SU-DHL-6 (cell line): ENCODE results near the gene PRR5.

ENCODE experiments used
- H2AFZ ChIP-seq: fragments of 200-600 bp; sonication (generic); 2 replicates; pipeline ENCODE4 v1.6.1; 2014; ENCODE audit warnings: low read depth, mild to moderate bottlenecking, moderate library complexity, mixed read lengths, antibody characterized with exemption, low read length; ENCODE audit not compliant: severe bottlenecking
- H3F3A ChIP-seq: fragments of 200-600 bp; shearing (Covaris generic); 2 replicates; pipeline ENCODE4 v1.6.0; 2016; ENCODE audit warnings: antibody characterized with exemption, mild to moderate bottlenecking; ENCODE audit not compliant: insufficient read depth
- H3K27ac ChIP-seq: fragments of 200-600 bp; sonication (generic); 2 replicates; pipeline ENCODE4 v1.5.1; 2016; ENCODE audit warnings: low read depth, mild to moderate bottlenecking, low read length, moderate library complexity, mixed read lengths
- H3K27me3 ChIP-seq: fragments of 200-600 bp; sonication (generic), shearing (Covaris generic); 2 replicates; pipeline ENCODE4 v1.6.0; 2014; ENCODE audit warnings: mild to moderate bottlenecking, low read length
- H3K36me3 ChIP-seq: fragments of 200-600 bp; sonication (generic); 2 replicates; pipeline ENCODE4 v1.6.1; 2014; ENCODE audit warnings: mild to moderate bottlenecking, low read length, mixed read lengths
- H3K4me2 ChIP-seq: fragments of 300-600, 200-600 bp; shearing (Covaris generic), sonication (generic); 2 replicates; pipeline ENCODE4 v1.6.0; 2014; ENCODE audit warnings: low read length, low read depth, mild to moderate bottlenecking; ENCODE audit not compliant: poor library complexity, severe bottlenecking
- H3K4me3 ChIP-seq: fragments of 200-600 bp; sonication (generic); 2 replicates; pipeline ENCODE4 v1.5.1; 2014; ENCODE audit warnings: antibody characterized with exemption, low read length, mild to moderate bottlenecking, mixed read lengths; ENCODE audit not compliant: insufficient read depth, poor library complexity, severe bottlenecking
- H3K79me2 ChIP-seq: fragments of 200-600 bp; sonication (generic); 2 replicates; pipeline ENCODE4 v1.6.1; 2014; ENCODE audit warnings: mild to moderate bottlenecking, low read length, moderate library complexity; ENCODE audit not compliant: insufficient read depth
- H3K9ac ChIP-seq: fragments of 200-600 bp; sonication (generic); 2 replicates; pipeline ENCODE4 v1.7.0; 2014; ENCODE audit warnings: mild to moderate bottlenecking, low read length
- H3K9me2 ChIP-seq: fragments of 200-600 bp; sonication (generic); replicated peaks from 2 replicates; pipeline ENCODE4 v1.6.1; 2014; ENCODE audit warnings: low read length; ENCODE audit not compliant: insufficient read depth
- H3K9me3 ChIP-seq: fragments of 200-600 bp; sonication (generic); 2 replicates; pipeline ENCODE4 v1.6.1; 2014; ENCODE audit warnings: low read length, mixed read lengths; ENCODE audit not compliant: insufficient read depth
- H4K20me1 ChIP-seq: fragments of 200-600 bp; sonication (generic); 2 replicates; pipeline ENCODE4 v1.6.1; 2014; ENCODE audit warnings: low read depth, mild to moderate bottlenecking, antibody characterized with exemption, low read length, moderate library complexity, mixed read lengths
- EZH2phosphoT487 ChIP-seq: fragments of 200-600 bp; sonication (generic), shearing (Covaris generic); conservative IDR thresholded peaks from 2 replicates; pipeline ENCODE4 v1.6.1; 2018; ENCODE audit warnings: mild to moderate bottlenecking, antibody characterized with exemption, low read length, moderate library complexity, mixed read lengths
- TF ChIP-seq, protein P1 (sequence below): fragments of 200-600 bp; sonication (generic); IDR thresholded peaks from one replicate; pipeline ENCODE4 v1.5.1; 2017; ENCODE audit warnings: antibody characterized with exemption, mild to moderate bottlenecking, low read length, moderate library complexity; ENCODE audit not compliant: insufficient read depth, poor library complexity, severe bottlenecking

PRR5 gene

DNA sequence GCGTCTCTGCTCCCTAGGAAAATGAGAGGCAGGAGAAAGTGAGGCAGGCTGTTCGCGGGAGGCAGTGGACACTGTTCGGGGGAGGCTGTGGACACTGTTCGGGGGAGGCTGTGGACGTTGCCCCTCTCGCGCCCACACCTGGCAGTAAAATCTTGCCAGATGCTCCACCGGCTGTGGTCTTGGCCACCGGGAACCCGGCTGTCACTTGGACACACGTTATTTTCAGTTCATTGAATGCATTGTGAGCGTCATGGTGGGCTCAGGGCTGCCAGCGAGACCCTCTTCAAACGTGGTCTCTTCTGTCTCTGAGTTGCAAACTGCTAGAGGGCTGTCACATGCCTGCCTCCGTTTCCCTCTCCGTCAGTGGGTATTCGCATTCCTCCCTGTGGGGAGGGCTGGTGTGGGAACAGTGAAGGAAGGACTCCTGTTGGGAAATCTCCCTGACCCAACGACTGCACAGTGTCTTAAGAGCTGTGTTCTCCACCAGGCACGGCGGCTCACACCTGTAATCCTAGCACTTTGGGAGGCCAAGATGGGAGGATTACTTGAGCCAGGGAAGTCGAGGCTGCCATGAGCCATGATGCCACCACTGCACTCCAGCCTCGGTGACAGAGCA, 1.4 kb downstream of the PRR5 start:
- H3K36me3 ChIP-seq, result no peaks in the 10 kb centered on the region
- no peaks in the 10 kb centered on the region for H4K20me1 ChIP-seq
- TF ChIP-seq EZH2phosphoT487, result no peak
- TF ChIP-seq, protein P1, sequence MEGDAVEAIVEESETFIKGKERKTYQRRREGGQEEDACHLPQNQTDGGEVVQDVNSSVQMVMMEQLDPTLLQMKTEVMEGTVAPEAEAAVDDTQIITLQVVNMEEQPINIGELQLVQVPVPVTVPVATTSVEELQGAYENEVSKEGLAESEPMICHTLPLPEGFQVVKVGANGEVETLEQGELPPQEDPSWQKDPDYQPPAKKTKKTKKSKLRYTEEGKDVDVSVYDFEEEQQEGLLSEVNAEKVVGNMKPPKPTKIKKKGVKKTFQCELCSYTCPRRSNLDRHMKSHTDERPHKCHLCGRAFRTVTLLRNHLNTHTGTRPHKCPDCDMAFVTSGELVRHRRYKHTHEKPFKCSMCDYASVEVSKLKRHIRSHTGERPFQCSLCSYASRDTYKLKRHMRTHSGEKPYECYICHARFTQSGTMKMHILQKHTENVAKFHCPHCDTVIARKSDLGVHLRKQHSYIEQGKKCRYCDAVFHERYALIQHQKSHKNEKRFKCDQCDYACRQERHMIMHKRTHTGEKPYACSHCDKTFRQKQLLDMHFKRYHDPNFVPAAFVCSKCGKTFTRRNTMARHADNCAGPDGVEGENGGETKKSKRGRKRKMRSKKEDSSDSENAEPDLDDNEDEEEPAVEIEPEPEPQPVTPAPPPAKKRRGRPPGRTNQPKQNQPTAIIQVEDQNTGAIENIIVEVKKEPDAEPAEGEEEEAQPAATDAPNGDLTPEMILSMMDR, result no peak
- no peaks in the 10 kb centered on the region for H3K79me2 ChIP-seq
- H3K9me2 ChIP-seq, result no peaks in the 10 kb centered on the region
- H3K4me2 ChIP-seq, result no peak overlapping the region
- no peak overlapping the region for H3K4me3 ChIP-seq
- H3K27ac ChIP-seq, result no peak overlapping the region
- no peaks in the 10 kb centered on the region for H3F3A ChIP-seq
- no peaks in the 10 kb centered on the region for H3K27me3 ChIP-seq
- no peak overlapping the region for H2AFZ ChIP-seq
- H3K9me3 ChIP-seq, result no peaks in the 10 kb centered on the region
- no peak overlapping the region for H3K9ac ChIP-seq

GRCh38 chr22:44704159-44705021, 2.4 kb downstream of the PRR5 start:
- Histone ChIP-seq H3K9me3 (no peaks in the 10 kb centered on the region), H3K4me3 (no peak overlapping the region), H3K4me2 (no peak overlapping the region), H2AFZ (no peak overlapping the region), H3K36me3 (no peaks in the 10 kb centered on the region), H3K27me3 (no peaks in the 10 kb centered on the region), H3K79me2 (no peaks in the 10 kb centered on the region), H3F3A (no peaks in the 10 kb centered on the region), H3K9me2 (no peaks in the 10 kb centered on the region), H3K9ac (no peak overlapping the region), H3K27ac (no peak overlapping the region), H4K20me1 (no peaks in the 10 kb centered on the region)
- TF ChIP-seq EZH2phosphoT487, result no peak

DNA sequence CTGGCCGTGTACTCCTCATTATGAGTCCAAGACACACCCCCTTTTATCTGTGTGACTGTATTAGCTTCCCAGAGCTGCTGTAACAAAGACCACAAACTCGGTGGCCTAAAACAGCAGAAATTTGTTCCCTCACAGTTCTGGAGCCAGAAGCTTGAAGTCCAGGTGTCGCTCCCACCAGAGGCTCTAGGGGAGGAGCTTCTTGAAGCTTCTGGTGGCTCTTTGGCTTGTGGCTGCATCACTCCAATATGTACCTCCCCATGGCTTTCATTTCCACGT, 3.0 kb downstream of the PRR5 start:
- no peak overlapping the region for H3K4me3 ChIP-seq
- no peaks in the 10 kb centered on the region for H4K20me1 ChIP-seq
- no peaks in the 10 kb centered on the region for H3F3A ChIP-seq
- TF ChIP-seq, protein P1, result no peak
- no peak for TF ChIP-seq EZH2phosphoT487
- H3K4me2 ChIP-seq, result no peak overlapping the region
- no peaks in the 10 kb centered on the region for H3K79me2 ChIP-seq
- no peaks in the 10 kb centered on the region for H3K9me3 ChIP-seq
- H3K9me2 ChIP-seq, result no peaks in the 10 kb centered on the region
- no peak overlapping the region for H3K27ac ChIP-seq
- no peaks in the 10 kb centered on the region for H3K36me3 ChIP-seq
- no peak overlapping the region for H2AFZ ChIP-seq
- no peak overlapping the region for H3K9ac ChIP-seq
- H3K27me3 ChIP-seq, result no peaks in the 10 kb centered on the region

DNA sequence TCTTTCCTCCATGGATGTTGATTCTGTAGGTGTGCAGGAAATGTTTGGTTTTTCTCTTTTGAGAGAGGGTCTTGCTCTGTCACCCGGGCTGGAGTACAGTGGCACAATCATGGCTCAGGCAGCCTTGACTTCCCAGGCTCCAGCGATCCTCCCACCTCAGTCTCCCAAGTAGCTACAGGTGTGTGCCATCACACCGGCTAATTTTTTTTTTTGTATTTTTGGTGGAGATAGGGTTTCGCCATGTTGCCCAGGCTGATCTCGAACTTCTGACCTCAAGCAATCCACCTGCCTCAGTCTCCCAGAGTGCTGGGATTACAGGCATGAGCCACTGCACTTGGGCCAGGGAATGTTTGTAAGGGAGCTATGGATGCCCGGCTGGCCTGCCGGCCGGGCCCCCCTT, 4.5 kb downstream of the PRR5 start:
- Histone ChIP-seq H3K27ac (no peak overlapping the region), H3K27me3 (no peaks in the 10 kb centered on the region), H3F3A (no peaks in the 10 kb centered on the region), H3K9ac (no peak overlapping the region), H4K20me1 (no peaks in the 10 kb centered on the region), H3K4me2 (no peak overlapping the region), H3K9me2 (no peaks in the 10 kb centered on the region), H3K36me3 (no peaks in the 10 kb centered on the region), H3K9me3 (no peaks in the 10 kb centered on the region), H3K4me3 (no peak overlapping the region), H3K79me2 (no peaks in the 10 kb centered on the region), H2AFZ (no peak overlapping the region)
- TF ChIP-seq EZH2phosphoT487, result no peak
- TF ChIP-seq, protein P1, result no peak
